SK-N-MC (cell line): ENCODE results near the gene EFCAB8.

Experiments used
- EZH2 ChIP-seq: fragments of 200-600 bp; sonication (generic); IDR thresholded peaks from one replicate; pipeline ENCODE4 v1.6.1; 2017; ENCODE audit warnings: antibody characterized with exemption
- POLR2AphosphoS5 ChIP-seq: IDR thresholded peaks from 2 replicates; pipeline ENCODE4 v1.6.1; 2012; ENCODE audit warnings: mild to moderate bottlenecking, low read depth, low read length, borderline replicate concordance

DNA sequence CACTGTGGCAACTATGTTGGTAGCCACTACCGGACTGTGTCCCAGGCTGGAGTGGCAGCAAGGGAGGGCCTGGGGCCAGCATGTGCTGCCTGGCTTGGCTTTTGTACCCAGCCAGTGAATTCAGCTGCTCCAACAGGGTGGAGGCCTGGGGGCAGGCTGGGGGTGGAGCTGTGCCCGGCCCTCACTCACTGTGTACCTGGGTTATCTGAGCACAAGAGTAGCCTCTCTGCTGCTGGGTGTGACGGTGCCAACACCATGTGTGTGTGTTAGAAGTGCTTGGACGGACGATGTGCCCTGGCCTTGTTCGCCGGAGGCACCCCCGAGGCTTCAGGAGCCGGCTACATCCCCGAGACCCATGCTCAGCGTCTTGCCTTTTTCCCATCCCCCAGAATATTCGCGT, 49.2 kb downstream of the EFCAB8 start:
- TF ChIP-seq POLR2AphosphoS5 (no peak), EZH2 (no peak)
